Measurements from ENCODE around the gene PIP4K2C. TPM values are rescaled to one million over a fixed set of nuclear protein-coding genes. Genes with fewer than 3 reads are reported as not detected.

PIP4K2C gene
- total and polyA plus RNA-seq, 3 donors from 2014 or later: 47.6 to 78.0 (median 54.6) TPM

Other genes starting within 250 kb of the PIP4K2C start
- 10 to 100 TPM; 92.0 to 93.9 TPM for gene R3HDM2, start 160.1 kb upstream of the PIP4K2C start, total RNA-seq
- 54.6 TPM for gene R3HDM2, start 160.1 kb upstream of the PIP4K2C start, polyA plus RNA-seq (ENCODE audit: insufficient read depth, low read depth, low replicate concordance)
- 1 to 10 TPM; 1.8 to 3.1 TPM for gene INHBC, start 156.4 kb upstream of the PIP4K2C start, total RNA-seq
- 2.1 TPM for gene INHBC, start 156.4 kb upstream of the PIP4K2C start, polyA plus RNA-seq (ENCODE audit: insufficient read depth, low read depth, low replicate concordance)
- gene INHBE, start 135.9 kb upstream of the PIP4K2C start, total RNA-seq: under 1 TPM; 0.24 to 0.25 TPM
- 0.12 TPM for gene INHBE, start 135.9 kb upstream of the PIP4K2C start, polyA plus RNA-seq (ENCODE audit: insufficient read depth, low read depth, low replicate concordance)
- 10 to 100 TPM in 1 of 2 donors, 1 to 10 TPM in 1; 8.3 to 18.0 TPM for gene GLI1, start 131.4 kb upstream of the PIP4K2C start, total RNA-seq
- 9.3 TPM for gene GLI1, start 131.4 kb upstream of the PIP4K2C start, polyA plus RNA-seq (ENCODE audit: insufficient read depth, low read depth, low replicate concordance)
- 10 to 100 TPM; 24.8 to 29.2 TPM for gene ARHGAP9, start 111.3 kb upstream of the PIP4K2C start, total RNA-seq
- gene ARHGAP9, start 111.3 kb upstream of the PIP4K2C start, polyA plus RNA-seq (ENCODE audit: insufficient read depth, low read depth, low replicate concordance): 111 TPM
- gene MARS1, start 103.1 kb upstream of the PIP4K2C start, total RNA-seq: 100 to 1,000 TPM in 1 of 2 donors, 10 to 100 TPM in 1; 90.6 to 105 TPM
- 144 TPM for gene MARS1, start 103.1 kb upstream of the PIP4K2C start, polyA plus RNA-seq (ENCODE audit: insufficient read depth, low read depth, low replicate concordance)
- 10 to 100 TPM; 44.2 to 45.6 TPM for gene DDIT3, start 70.7 kb upstream of the PIP4K2C start, total RNA-seq
- gene DDIT3, start 70.7 kb upstream of the PIP4K2C start, polyA plus RNA-seq (ENCODE audit: insufficient read depth, low read depth, low replicate concordance): 63.9 TPM
- gene MBD6, start 68.4 kb upstream of the PIP4K2C start, total RNA-seq: 100 to 1,000 TPM in 1 of 2 donors, 10 to 100 TPM in 1; 84.7 to 130 TPM
- gene MBD6, start 68.4 kb upstream of the PIP4K2C start, polyA plus RNA-seq (ENCODE audit: insufficient read depth, low read depth, low replicate concordance): 86.6 TPM
- gene DCTN2, start 44.0 kb upstream of the PIP4K2C start, total RNA-seq: 100 to 1,000 TPM; 109 to 122 TPM
- 196 TPM for gene DCTN2, start 44.0 kb upstream of the PIP4K2C start, polyA plus RNA-seq (ENCODE audit: insufficient read depth, low read depth, low replicate concordance)
- gene KIF5A, start 41.1 kb upstream of the PIP4K2C start, total RNA-seq: 1 to 10 TPM; 6.8 to 9.1 TPM
- gene KIF5A, start 41.1 kb upstream of the PIP4K2C start, polyA plus RNA-seq (ENCODE audit: insufficient read depth, low read depth, low replicate concordance): 8.4 TPM
- gene DTX3, start 13.6 kb downstream of the PIP4K2C start, total RNA-seq: 10 to 100 TPM; 45.0 to 60.4 TPM
- gene DTX3, start 13.6 kb downstream of the PIP4K2C start, polyA plus RNA-seq (ENCODE audit: insufficient read depth, low read depth, low replicate concordance): 37.9 TPM
- gene ARHGEF25, start 20.2 kb downstream of the PIP4K2C start, total RNA-seq: 10 to 100 TPM; 18.0 to 26.5 TPM
- 18.7 TPM for gene ARHGEF25, start 20.2 kb downstream of the PIP4K2C start, polyA plus RNA-seq (ENCODE audit: insufficient read depth, low read depth, low replicate concordance)
- gene B4GALNT1, start 42.0 kb downstream of the PIP4K2C start, total RNA-seq: 1 to 10 TPM; 2.3 to 3.2 TPM
- 1.8 TPM for gene B4GALNT1, start 42.0 kb downstream of the PIP4K2C start, polyA plus RNA-seq (ENCODE audit: insufficient read depth, low read depth, low replicate concordance)
- 100 to 1,000 TPM in 1 of 2 donors, 10 to 100 TPM in 1; 88.1 to 158 TPM for gene OS9, start 102.9 kb downstream of the PIP4K2C start, total RNA-seq
- gene OS9, start 102.9 kb downstream of the PIP4K2C start, polyA plus RNA-seq (ENCODE audit: insufficient read depth, low read depth, low replicate concordance): 121 TPM
- 1 to 10 TPM; 2.7 to 3.2 TPM for gene AGAP2, start 147.6 kb downstream of the PIP4K2C start, total RNA-seq
- gene AGAP2, start 147.6 kb downstream of the PIP4K2C start, polyA plus RNA-seq (ENCODE audit: insufficient read depth, low read depth, low replicate concordance): 1.9 TPM
- 10 to 100 TPM; 25.4 to 33.0 TPM for gene TSPAN31, start 153.8 kb downstream of the PIP4K2C start, total RNA-seq
- gene TSPAN31, start 153.8 kb downstream of the PIP4K2C start, polyA plus RNA-seq (ENCODE audit: insufficient read depth, low read depth, low replicate concordance): 30.8 TPM
- 10 to 100 TPM; 47.0 to 73.5 TPM for gene CDK4, start 161.1 kb downstream of the PIP4K2C start, total RNA-seq
- 64.4 TPM for gene CDK4, start 161.1 kb downstream of the PIP4K2C start, polyA plus RNA-seq (ENCODE audit: insufficient read depth, low read depth, low replicate concordance)
- gene MARCHF9, start 163.9 kb downstream of the PIP4K2C start, total RNA-seq: 10 to 100 TPM in 1 of 2 donors, 1 to 10 TPM in 1; 9.2 to 15.1 TPM
- gene MARCHF9, start 163.9 kb downstream of the PIP4K2C start, polyA plus RNA-seq (ENCODE audit: insufficient read depth, low read depth, low replicate concordance): 8.4 TPM
- gene CYP27B1, start 175.9 kb downstream of the PIP4K2C start, total RNA-seq: 10 to 100 TPM in 1 of 2 donors, 1 to 10 TPM in 1; 3.9 to 30.2 TPM
- 2.2 TPM for gene CYP27B1, start 175.9 kb downstream of the PIP4K2C start, polyA plus RNA-seq (ENCODE audit: insufficient read depth, low read depth, low replicate concordance)
- gene METTL1, start 180.9 kb downstream of the PIP4K2C start, total RNA-seq: 10 to 100 TPM; 16.7 to 22.8 TPM
- 28.8 TPM for gene METTL1, start 180.9 kb downstream of the PIP4K2C start, polyA plus RNA-seq (ENCODE audit: insufficient read depth, low read depth, low replicate concordance)
- 1 to 10 TPM; 8.4 to 8.7 TPM for gene EEF1AKMT3, start 181.4 kb downstream of the PIP4K2C start, total RNA-seq
- gene EEF1AKMT3, start 181.4 kb downstream of the PIP4K2C start, polyA plus RNA-seq (ENCODE audit: insufficient read depth, low read depth, low replicate concordance): 5.5 TPM
- gene TSFM, start 191.6 kb downstream of the PIP4K2C start, total RNA-seq: 10 to 100 TPM; 26.9 to 30.0 TPM
- 51.2 TPM for gene TSFM, start 191.6 kb downstream of the PIP4K2C start, polyA plus RNA-seq (ENCODE audit: insufficient read depth, low read depth, low replicate concordance)
- 1 to 10 TPM; 3.1 to 4.4 TPM for gene AVIL, start 227.5 kb downstream of the PIP4K2C start, total RNA-seq
- gene AVIL, start 227.5 kb downstream of the PIP4K2C start, polyA plus RNA-seq (ENCODE audit: insufficient read depth, low read depth, low replicate concordance): 6.0 TPM